DMS153 treated with DMSO at 0.1 percent for 48 hours (cell line): ENCODE results near the gene TVP23C.
A peak's percentile ranks its signal among the peaks of the same experiment; 100 is the strongest.
"Not testable (repeated sequence)": the region's sequence is repeated elsewhere in the genome, so short reads cannot be mapped to it uniquely, and the experiment has no call there.

ENCODE experiments used
- DNase-seq: peaks from one replicate; lab custom pipeline; 2025; ENCODE audit not compliant: unreplicated experiment; lab: John Stamatoyannopoulos, UW

TVP23C gene

GRCh38 chr17:15563375-15563857 is at the start of gene TVP23C:
Gene TVP23C, minus strand, starts transcription at chr17:15563483. Its CDS starts 35 bp downstream, at chr17:15563448.
- peak; percentile 1 for DNase-seq

GRCh38 chr17:15592960-15593359 is 29.7 kb upstream of the TVP23C start:
- not testable (repeated sequence) for DNase-seq

- not testable (repeated sequence) for DNase-seq
Measured at GRCh38 chr17:15591986-15592385, 28.7 kb upstream of the TVP23C start.

- not testable (repeated sequence) for DNase-seq
Measured at GRCh38 chr17:15590844-15591243, 27.6 kb upstream of the TVP23C start.

- not testable (repeated sequence) for DNase-seq
Measured at GRCh38 chr17:15589544-15590536, 26.6 kb upstream of the TVP23C start.

GRCh38 chr17:15588017-15588416 is 24.7 kb upstream of the TVP23C start:
- not testable (repeated sequence) for DNase-seq

GRCh38 chr17:15583313-15583712 is 20.0 kb upstream of the TVP23C start:
- not testable (repeated sequence) for DNase-seq

- DNase-seq, result not testable (repeated sequence)
Measured at GRCh38 chr17:15581462-15581861, 18.2 kb upstream of the TVP23C start.

- not testable (repeated sequence) for DNase-seq
Measured at GRCh38 chr17:15576848-15577247, 13.6 kb upstream of the TVP23C start.

- not testable (repeated sequence) for DNase-seq
Measured at GRCh38 chr17:15574660-15575059, 11.4 kb upstream of the TVP23C start.

GRCh38 chr17:15573870-15574269 is 10.6 kb upstream of the TVP23C start:
- not testable (repeated sequence) for DNase-seq

- not testable (repeated sequence) for DNase-seq
Measured at GRCh38 chr17:15562613-15563374, 489 bp downstream of the TVP23C start.

GRCh38 chr17:15561439-15561838 is 1.8 kb downstream of the TVP23C start:
- not testable (repeated sequence) for DNase-seq

- DNase-seq, result not testable (repeated sequence)
Measured at GRCh38 chr17:15558403-15559105, 4.7 kb downstream of the TVP23C start.

GRCh38 chr17:15557334-15557832 is 5.9 kb downstream of the TVP23C start:
- DNase-seq, result not testable (repeated sequence)

- DNase-seq, result not testable (repeated sequence)
Measured at GRCh38 chr17:15552932-15553331, 10.4 kb downstream of the TVP23C start.

GRCh38 chr17:15549552-15549951 is 13.7 kb downstream of the TVP23C start:
- not testable (repeated sequence) for DNase-seq

GRCh38 chr17:15546604-15547003 is 16.7 kb downstream of the TVP23C start:
- DNase-seq, result not testable (repeated sequence)

GRCh38 chr17:15540371-15541219 is 22.7 kb downstream of the TVP23C start:
- DNase-seq, result not testable (repeated sequence)
